Body of pancreas (tissue), 4 donors: ENCODE data around the gene MTMR12.
"Not testable (repeated sequence)": the region's sequence is repeated elsewhere in the genome, so short reads cannot be mapped to it uniquely, and the experiment has no call there.

Experiments
- POLR2A ChIP-seq, 3 donors: fragments of 450-650 bp; IDR thresholded peaks; one replicate each; pipeline ENCODE4 v1.6.1; 2016; ENCODE audit warnings: antibody characterized with exemption in 3 of 3, mild to moderate bottlenecking in 2 of 3
- TF ChIP-seq, protein P1 (sequence below), 7 experiments: fragments of 450-650 bp in 4 of 7; fragments of 200-600 bp in 3 of 7; sonication (generic) in 3 of 7; IDR thresholded peaks; one replicate each; pipeline ENCODE4 v1.5.1; 2016 to 2019; ENCODE audit warnings: antibody characterized with exemption in 7 of 7

GRCh38 chr5:32208837-32209236 is 103.9 kb downstream of the MTMR12 start:
- TF ChIP-seq, protein P1, sequence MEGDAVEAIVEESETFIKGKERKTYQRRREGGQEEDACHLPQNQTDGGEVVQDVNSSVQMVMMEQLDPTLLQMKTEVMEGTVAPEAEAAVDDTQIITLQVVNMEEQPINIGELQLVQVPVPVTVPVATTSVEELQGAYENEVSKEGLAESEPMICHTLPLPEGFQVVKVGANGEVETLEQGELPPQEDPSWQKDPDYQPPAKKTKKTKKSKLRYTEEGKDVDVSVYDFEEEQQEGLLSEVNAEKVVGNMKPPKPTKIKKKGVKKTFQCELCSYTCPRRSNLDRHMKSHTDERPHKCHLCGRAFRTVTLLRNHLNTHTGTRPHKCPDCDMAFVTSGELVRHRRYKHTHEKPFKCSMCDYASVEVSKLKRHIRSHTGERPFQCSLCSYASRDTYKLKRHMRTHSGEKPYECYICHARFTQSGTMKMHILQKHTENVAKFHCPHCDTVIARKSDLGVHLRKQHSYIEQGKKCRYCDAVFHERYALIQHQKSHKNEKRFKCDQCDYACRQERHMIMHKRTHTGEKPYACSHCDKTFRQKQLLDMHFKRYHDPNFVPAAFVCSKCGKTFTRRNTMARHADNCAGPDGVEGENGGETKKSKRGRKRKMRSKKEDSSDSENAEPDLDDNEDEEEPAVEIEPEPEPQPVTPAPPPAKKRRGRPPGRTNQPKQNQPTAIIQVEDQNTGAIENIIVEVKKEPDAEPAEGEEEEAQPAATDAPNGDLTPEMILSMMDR (IDR thresholded peaks at IDR 0.05): not testable (repeated sequence)
- not testable (repeated sequence) for TF ChIP-seq POLR2A (IDR thresholded peaks at IDR 0.05)
